DOHH2 (cell line): ENCODE data around the gene CIB4.

Experiments used
- H3F3A ChIP-seq: fragments of 200-600 bp; sonication (generic), shearing (Covaris generic); 2 replicates; pipeline ENCODE4 v1.6.0; 2016; ENCODE audit warnings: antibody characterized with exemption, mild to moderate bottlenecking; ENCODE audit not compliant: control insufficient read depth, insufficient read depth
- H3K27ac ChIP-seq: fragments of 200-600 bp; sonication (generic); 2 replicates; pipeline ENCODE4 v1.5.1; 2014; ENCODE audit warnings: low read depth, mild to moderate bottlenecking, low read length, moderate library complexity
- H3K27me3 ChIP-seq: fragments of 200-600 bp; sonication (generic); 2 replicates; pipeline ENCODE4 v1.6.1; 2014; ENCODE audit warnings: mild to moderate bottlenecking, low read length, mixed read lengths; ENCODE audit not compliant: control insufficient read depth
- H3K36me3 ChIP-seq: fragments of 200-600 bp; sonication (generic); 2 replicates; pipeline ENCODE4 v1.6.1; 2014; ENCODE audit warnings: mild to moderate bottlenecking, low read length, moderate library complexity, mixed read lengths; ENCODE audit not compliant: control insufficient read depth
- H3K4me1 ChIP-seq: fragments of 200-600 bp; sonication (generic); 2 replicates; pipeline ENCODE4 v1.6.1; 2014; ENCODE audit warnings: mild to moderate bottlenecking, low read length, mixed read lengths; ENCODE audit not compliant: control insufficient read depth
- H3K4me2 ChIP-seq: fragments of 200-600 bp; sonication (generic); 2 replicates; pipeline ENCODE4 v1.6.0; 2014; ENCODE audit warnings: mild to moderate bottlenecking, low read length, moderate library complexity
- H3K4me3 ChIP-seq: fragments of 200-600 bp; sonication (generic); 2 replicates; pipeline ENCODE4 v1.5.1; 2014; ENCODE audit warnings: mild to moderate bottlenecking, low read length, mixed read lengths
- H3K79me2 ChIP-seq: fragments of 200-600 bp; sonication (generic); 2 replicates; pipeline ENCODE4 v1.6.1; 2014; ENCODE audit warnings: mild to moderate bottlenecking, low read length, mixed read lengths; ENCODE audit not compliant: control insufficient read depth
- H3K9me2 ChIP-seq: fragments of 200-600 bp; sonication (generic); replicated peaks from 2 replicates; pipeline ENCODE4 v1.6.1; 2014; ENCODE audit warnings: mild to moderate bottlenecking, low read length, mixed read lengths; ENCODE audit not compliant: control insufficient read depth
- H3K9me3 ChIP-seq: fragments of 200-600 bp; sonication (generic); 2 replicates; pipeline ENCODE4 v1.6.1; 2014; ENCODE audit warnings: antibody characterized with exemption, low read length, mixed read lengths; ENCODE audit not compliant: control insufficient read depth, insufficient read depth
- H4K20me1 ChIP-seq: fragments of 200-600 bp; sonication (generic); 2 replicates; pipeline ENCODE4 v1.6.0; 2014; ENCODE audit warnings: low read depth, mild to moderate bottlenecking, antibody characterized with exemption, low read length, moderate library complexity; ENCODE audit not compliant: control insufficient read depth, insufficient read depth
- CTCF ChIP-seq: fragments of 200-600 bp; sonication (generic); IDR thresholded peaks from one replicate; pipeline ENCODE4 v1.5.1; 2014; ENCODE audit warnings: antibody characterized with exemption, mild to moderate bottlenecking, low read depth, low read length; ENCODE audit not compliant: poor library complexity, severe bottlenecking
- EZH2phosphoT487 ChIP-seq: fragments of 200-600 bp; sonication (generic); IDR thresholded peaks from 2 replicates; pipeline ENCODE4 v1.6.1; 2017; ENCODE audit warnings: borderline replicate concordance, mild to moderate bottlenecking, antibody characterized with exemption, low read length, moderate library complexity, mixed read lengths

The CIB4 gene

GRCh38 chr2:26629346-26629630, 11.9 kb downstream of the CIB4 start:
- 0 out of 2 replicates have a peak, but pooled peaks cover 3% of the 10 kb centered on the region for H3K27me3 ChIP-seq
- no peaks in the 10 kb centered on the region for H3K36me3 ChIP-seq
- no peaks in the 10 kb centered on the region for H3K9me3 ChIP-seq
- H3K9me2 ChIP-seq: no peaks in the 10 kb centered on the region
- H3K79me2 ChIP-seq: no peaks in the 10 kb centered on the region
- no peak overlapping the region for H3K27ac ChIP-seq
- H3F3A ChIP-seq: no peaks in the 10 kb centered on the region
- H3K4me1 ChIP-seq: no peaks in the 10 kb centered on the region
- H3K4me3 ChIP-seq: no peak overlapping the region
- TF ChIP-seq EZH2phosphoT487 (no peak), CTCF (no peak)
- H3K4me2 ChIP-seq: no peak overlapping the region
- H4K20me1 ChIP-seq: no peaks in the 10 kb centered on the region

- Histone ChIP-seq H3K4me2 (no peak overlapping the region), H3F3A (no peaks in the 10 kb centered on the region), H3K36me3 (no peaks in the 10 kb centered on the region), H3K9me2 (no peaks in the 10 kb centered on the region), H3K9me3 (no peaks in the 10 kb centered on the region), H3K4me3 (no peak overlapping the region), H4K20me1 (no peaks in the 10 kb centered on the region), H3K79me2 (no peaks in the 10 kb centered on the region), H3K27me3 (no peaks in the 10 kb centered on the region), H3K4me1 (no peaks in the 10 kb centered on the region), H3K27ac (no peak overlapping the region)
- TF ChIP-seq CTCF: no peak
- TF ChIP-seq EZH2phosphoT487: no peak
These were observed 12.4 kb downstream of the CIB4 start for GRCh38 chr2:26628561-26629345.

- Histone ChIP-seq H3K9me2 (no peaks in the 10 kb centered on the region), H3K9me3 (no peaks in the 10 kb centered on the region), H3K4me2 (no peak overlapping the region), H4K20me1 (no peaks in the 10 kb centered on the region), H3K4me3 (no peak overlapping the region), H3K27me3 (no peaks in the 10 kb centered on the region), H3K4me1 (no peaks in the 10 kb centered on the region), H3K79me2 (no peaks in the 10 kb centered on the region), H3K27ac (no peak overlapping the region), H3K36me3 (no peaks in the 10 kb centered on the region), H3F3A (no peaks in the 10 kb centered on the region)
- TF ChIP-seq EZH2phosphoT487 (no peak), CTCF (no peak)
These were observed 13.6 kb downstream of the CIB4 start for GRCh38 chr2:26627350-26628105.
